ENCODE results near the gene SAXO1. TPM values are rescaled to one million over a fixed set of nuclear protein-coding genes. Genes with fewer than 3 reads are reported as not detected.

Gene SAXO1
- total and polyA plus RNA-seq, 2 experiments from 2014 or later: 0.02 TPM; not detected in 1

DNA sequence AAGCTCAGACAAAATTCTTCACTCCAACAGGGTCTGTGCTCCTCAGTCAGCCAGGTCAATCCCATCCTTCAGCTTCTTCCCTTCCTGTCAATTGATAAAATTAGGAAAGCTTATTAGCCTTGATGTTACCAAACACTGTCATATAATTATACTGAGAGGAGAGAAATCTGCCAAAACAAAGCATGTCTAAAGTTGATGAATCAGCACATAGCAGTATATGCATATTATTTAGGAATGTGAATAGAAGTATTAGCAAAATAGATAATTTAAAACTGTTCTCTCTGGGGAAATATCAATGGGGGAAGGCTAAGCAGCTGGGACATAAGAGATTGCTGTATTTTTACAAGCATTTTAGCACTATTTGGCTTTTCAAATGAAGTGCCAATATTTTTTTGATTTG, 107.1 kb downstream of the SAXO1 start:
- no peaks in the 10 kb centered on the region for H3F3A ChIP-seq (replicated peaks; ENCODE audit: low read depth)
- no peaks in the 10 kb centered on the region for H3K9me3 Mint-ChIP-seq
- 0 out of 3 replicates have a peak, but pooled peaks cover 3% of the 10 kb centered on the region for H3K4me1 Mint-ChIP-seq
- no peaks in the 10 kb centered on the region for H4K20me1 ChIP-seq (replicated peaks; ENCODE audit: insufficient read depth)
- H3K4me2 ChIP-seq: no peak overlapping the region
- TF ChIP-seq ZNF114 (CRISPR knock-in tag; IDR thresholded peaks at IDR 0.05) (no peak), CREB1 (CRISPR knock-in tag; IDR thresholded peaks at IDR 0.05; ENCODE audit: low read depth) (no peak), NANOG (IDR thresholded peaks at IDR 0.05; ENCODE audit: borderline replicate concordance) (no peak), JUNB (IDR thresholded peaks at IDR 0.05; ENCODE audit: unreplicated experiment) (no peak), EZH2 (IDR thresholded peaks at IDR 0.05; ENCODE audit: low read depth, unreplicated experiment) (no peak)
- TF ChIP-seq, protein P1, sequence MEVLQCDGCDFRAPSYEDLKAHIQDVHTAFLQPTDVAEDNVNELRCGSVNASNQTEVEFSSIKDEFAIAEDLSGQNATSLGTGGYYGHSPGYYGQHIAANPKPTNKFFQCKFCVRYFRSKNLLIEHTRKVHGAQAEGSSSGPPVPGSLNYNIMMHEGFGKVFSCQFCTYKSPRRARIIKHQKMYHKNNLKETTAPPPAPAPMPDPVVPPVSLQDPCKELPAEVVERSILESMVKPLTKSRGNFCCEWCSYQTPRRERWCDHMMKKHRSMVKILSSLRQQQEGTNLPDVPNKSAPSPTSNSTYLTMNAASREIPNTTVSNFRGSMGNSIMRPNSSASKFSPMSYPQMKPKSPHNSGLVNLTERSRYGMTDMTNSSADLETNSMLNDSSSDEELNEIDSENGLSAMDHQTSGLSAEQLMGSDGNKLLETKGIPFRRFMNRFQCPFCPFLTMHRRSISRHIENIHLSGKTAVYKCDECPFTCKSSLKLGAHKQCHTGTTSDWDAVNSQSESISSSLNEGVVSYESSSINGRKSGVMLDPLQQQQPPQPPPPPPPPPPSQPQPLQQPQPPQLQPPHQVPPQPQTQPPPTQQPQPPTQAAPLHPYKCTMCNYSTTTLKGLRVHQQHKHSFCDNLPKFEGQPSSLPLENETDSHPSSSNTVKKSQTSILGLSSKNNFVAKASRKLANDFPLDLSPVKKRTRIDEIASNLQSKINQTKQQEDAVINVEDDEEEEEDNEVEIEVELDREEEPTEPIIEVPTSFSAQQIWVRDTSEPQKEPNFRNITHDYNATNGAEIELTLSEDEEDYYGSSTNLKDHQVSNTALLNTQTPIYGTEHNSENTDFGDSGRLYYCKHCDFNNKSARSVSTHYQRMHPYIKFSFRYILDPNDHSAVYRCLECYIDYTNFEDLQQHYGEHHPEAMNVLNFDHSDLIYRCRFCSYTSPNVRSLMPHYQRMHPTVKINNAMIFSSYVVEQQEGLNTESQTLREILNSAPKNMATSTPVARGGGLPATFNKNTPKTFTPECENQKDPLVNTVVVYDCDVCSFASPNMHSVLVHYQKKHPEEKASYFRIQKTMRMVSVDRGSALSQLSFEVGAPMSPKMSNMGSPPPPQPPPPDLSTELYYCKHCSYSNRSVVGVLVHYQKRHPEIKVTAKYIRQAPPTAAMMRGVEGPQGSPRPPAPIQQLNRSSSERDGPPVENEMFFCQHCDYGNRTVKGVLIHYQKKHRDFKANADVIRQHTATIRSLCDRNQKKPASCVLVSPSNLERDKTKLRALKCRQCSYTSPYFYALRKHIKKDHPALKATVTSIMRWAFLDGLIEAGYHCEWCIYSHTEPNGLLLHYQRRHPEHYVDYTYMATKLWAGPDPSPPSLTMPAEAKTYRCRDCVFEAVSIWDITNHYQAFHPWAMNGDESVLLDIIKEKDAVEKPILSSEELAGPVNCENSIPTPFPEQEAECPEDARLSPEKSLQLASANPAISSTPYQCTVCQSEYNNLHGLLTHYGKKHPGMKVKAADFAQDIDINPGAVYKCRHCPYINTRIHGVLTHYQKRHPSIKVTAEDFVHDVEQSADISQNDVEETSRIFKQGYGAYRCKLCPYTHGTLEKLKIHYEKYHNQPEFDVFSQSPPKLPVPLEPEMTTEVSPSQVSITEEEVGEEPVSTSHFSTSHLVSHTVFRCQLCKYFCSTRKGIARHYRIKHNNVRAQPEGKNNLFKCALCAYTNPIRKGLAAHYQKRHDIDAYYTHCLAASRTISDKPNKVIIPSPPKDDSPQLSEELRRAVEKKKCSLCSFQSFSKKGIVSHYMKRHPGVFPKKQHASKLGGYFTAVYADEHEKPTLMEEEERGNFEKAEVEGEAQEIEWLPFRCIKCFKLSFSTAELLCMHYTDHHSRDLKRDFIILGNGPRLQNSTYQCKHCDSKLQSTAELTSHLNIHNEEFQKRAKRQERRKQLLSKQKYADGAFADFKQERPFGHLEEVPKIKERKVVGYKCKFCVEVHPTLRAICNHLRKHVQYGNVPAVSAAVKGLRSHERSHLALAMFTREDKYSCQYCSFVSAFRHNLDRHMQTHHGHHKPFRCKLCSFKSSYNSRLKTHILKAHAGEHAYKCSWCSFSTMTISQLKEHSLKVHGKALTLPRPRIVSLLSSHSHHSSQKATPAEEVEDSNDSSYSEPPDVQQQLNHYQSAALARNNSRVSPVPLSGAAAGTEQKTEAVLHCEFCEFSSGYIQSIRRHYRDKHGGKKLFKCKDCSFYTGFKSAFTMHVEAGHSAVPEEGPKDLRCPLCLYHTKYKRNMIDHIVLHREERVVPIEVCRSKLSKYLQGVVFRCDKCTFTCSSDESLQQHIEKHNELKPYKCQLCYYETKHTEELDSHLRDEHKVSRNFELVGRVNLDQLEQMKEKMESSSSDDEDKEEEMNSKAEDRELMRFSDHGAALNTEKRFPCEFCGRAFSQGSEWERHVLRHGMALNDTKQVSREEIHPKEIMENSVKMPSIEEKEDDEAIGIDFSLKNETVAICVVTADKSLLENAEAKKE (CRISPR knock-in tag; IDR thresholded peaks at IDR 0.05): no peak
- H3K4me3 Mint-ChIP-seq: no peak overlapping the region
- H3K79me2 ChIP-seq (replicated peaks; ENCODE audit: insufficient read depth): no peaks in the 10 kb centered on the region
- H3K9me2 ChIP-seq (ENCODE audit: insufficient read depth): no peaks in the 10 kb centered on the region
- DNase-seq (ENCODE audit: low spot score) (no peak), ATAC-seq (no peak)
- no peaks in the 10 kb centered on the region for H3K36me3 Mint-ChIP-seq (ENCODE audit: low read depth)
- H3K4me1 ChIP-seq (ENCODE audit: insufficient read depth): no peaks in the 10 kb centered on the region
- H3K4me3 ChIP-seq: no peak overlapping the region
- H3K27ac ChIP-seq (ENCODE audit: low read depth): no peak overlapping the region
- H3K27me3 Mint-ChIP-seq (ENCODE audit: insufficient read depth, low read depth, poor library complexity): peaks cover 6% of the 10 kb centered on the region
- H2AFZ ChIP-seq: no peak overlapping the region
- H3K27me3 ChIP-seq (ENCODE audit: insufficient read depth): no peaks in the 10 kb centered on the region
- H3K36me3 ChIP-seq (ENCODE audit: insufficient read depth): no peaks in the 10 kb centered on the region
- no peak overlapping the region for H3K27ac Mint-ChIP-seq

Measured in GM23338 (cell line).